ENCODE data around the gene RDH16.
"Not testable (repeated sequence)": the region's sequence is repeated elsewhere in the genome, so short reads cannot be mapped to it uniquely, and the experiment has no call there.

The RDH16 gene

GRCh38 chr12:56921346-56921745 lies 36.1 kb downstream of the RDH16 start:
- no peak for DNase-seq (ENCODE audit: low read depth in 2 of 2)

- DNase-seq (ENCODE audit: low read depth in 2 of 2), result not testable (repeated sequence)
Measured at GRCh38 chr12:56918139-56918538, 39.3 kb downstream of the RDH16 start.

DNA sequence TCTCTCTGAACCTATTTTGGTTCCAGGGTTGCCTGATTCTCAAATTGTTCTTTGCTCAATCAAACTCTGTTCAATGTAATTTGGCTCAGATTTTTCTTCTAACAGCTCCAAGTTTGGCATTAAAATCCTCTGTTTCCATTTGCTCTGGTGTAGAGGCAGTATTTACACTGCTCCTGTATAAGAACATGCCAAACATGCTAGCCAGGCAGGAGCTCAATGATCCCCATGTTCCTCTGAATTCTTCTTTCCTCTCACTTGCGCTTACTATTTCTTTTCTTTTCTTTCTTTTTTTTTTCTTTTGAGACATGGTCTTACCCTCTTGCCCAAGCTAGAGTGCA lies 40.4 kb downstream of the RDH16 start:
- no peak for DNase-seq (ENCODE audit: low read depth in 2 of 2)

DNA sequence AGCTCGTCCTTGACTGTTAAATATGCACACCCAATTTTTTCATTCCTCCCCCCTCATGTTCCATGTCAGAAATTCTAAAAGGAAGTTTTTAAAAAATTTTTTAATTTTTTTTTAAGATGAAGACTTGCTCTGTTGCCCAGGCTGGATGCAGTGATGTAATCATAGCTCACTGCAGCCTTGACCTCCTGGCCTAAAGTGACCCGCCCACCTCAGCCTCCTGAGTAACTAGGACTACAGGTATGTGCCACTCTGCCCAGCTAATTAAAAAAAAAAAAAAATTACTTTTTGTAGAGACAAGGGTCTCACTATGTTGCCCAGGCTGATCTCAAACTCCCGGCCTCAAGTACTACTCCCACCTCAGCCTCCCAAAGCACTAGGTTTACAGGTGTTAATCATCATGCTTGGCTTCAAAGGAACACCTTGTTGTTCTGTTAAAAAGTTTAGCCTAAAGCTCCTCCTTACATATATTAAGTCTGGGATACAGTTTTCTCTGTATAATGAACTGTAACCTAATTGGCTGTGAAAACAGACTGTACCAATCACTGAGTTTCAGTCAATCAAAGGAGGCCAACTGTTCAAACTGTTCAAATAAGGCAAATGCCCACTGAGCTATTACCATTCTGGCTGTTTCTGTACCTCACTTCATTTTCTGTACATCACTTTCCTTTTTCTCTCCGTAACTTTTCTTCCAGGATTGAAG lies 41.0 kb downstream of the RDH16 start:
- DNase-seq (ENCODE audit: low read depth in 2 of 2), result no peak

DNA sequence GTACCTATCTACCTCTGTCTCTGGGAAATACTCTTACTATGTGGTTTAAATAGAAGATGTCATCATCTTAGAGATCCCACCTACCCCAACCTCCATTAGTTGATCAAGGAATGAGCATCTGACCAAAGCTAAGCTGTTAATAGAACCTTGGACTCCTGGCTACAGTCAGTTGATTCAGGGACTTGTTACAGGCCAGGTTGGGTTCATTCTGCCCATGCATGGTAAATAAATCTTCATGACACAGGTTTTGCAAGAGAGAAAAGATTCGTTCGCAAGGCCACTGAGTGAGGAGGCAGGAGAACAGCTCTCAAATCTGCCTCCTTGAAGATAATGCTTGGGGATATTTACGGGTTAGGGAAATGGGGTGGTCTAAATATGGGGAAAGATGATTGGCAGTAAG lies 42.7 kb downstream of the RDH16 start:
- no peak for DNase-seq (ENCODE audit: low read depth in 2 of 2)

- DNase-seq (ENCODE audit: low read depth in 2 of 2), result no peak
Measured at GRCh38 chr12:56914256-56914655, 43.2 kb downstream of the RDH16 start.

GRCh38 chr12:56909403-56909802 lies 48.0 kb downstream of the RDH16 start:
- not testable (repeated sequence) for DNase-seq (ENCODE audit: low read depth in 2 of 2)

DNA sequence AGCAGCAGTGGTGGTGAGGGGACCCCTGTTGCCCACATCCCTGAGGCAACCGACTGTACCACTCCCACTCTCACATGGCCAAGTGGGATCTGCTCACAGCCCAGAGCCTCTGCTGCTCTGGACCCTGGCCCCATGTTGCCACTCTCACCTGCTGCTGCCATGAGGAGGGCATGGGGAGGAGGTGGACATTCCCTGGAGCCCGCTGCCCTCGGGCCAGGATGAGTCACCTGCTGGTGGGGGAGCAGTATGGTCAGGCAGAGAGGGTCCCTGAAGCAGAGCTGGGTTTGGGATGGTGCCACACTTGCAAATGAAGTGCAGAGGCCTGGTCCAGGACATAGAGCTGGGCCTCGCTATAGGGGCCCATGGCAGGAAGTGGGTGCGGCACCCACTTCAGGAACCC lies 49.3 kb downstream of the RDH16 start:
- DNase-seq (ENCODE audit: low read depth in 2 of 2), result no peak

DNA sequence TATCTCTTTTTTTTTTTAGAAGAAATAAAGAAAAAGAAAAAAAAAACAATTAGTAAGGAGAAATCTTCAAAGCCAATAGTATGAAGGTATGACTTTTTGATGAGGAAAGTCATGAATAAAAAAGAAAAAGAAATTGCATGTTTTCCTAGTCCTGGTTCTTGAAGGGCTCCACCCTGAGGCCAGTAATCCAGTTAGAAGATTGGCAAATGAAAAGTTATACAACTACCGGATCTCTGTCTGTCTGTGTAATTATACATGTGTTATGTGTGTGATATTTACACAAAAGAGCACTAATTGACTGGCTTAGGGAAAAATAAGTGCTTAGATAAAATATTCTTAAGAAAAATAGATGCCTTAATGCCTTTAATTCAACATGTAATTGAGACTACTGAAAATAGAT lies 51.6 kb downstream of the RDH16 start:
- DNase-seq (ENCODE audit: low read depth in 2 of 2), result no peak

- no peak for DNase-seq (ENCODE audit: low read depth in 2 of 2)
Measured at GRCh38 chr12:56903374-56903773, 54.0 kb downstream of the RDH16 start.

Data from stimulated activated CD4-positive, alpha-beta T cell treated with anti-CD3 and anti-CD28 coated beads, Interleukin-15, amount 100 ng/mL, for 48 hours (primary cell).